COLO668 (cell line): ENCODE data around the gene ZNF831.

Experiments
- DNase-seq: peaks from one replicate; lab custom pipeline; 2025; ENCODE audit not compliant: unreplicated experiment; lab: John Stamatoyannopoulos, UW

ZNF831 gene

GRCh38 chr20:59163631-59164530 lies at the start of gene ZNF831:
TSS of gene ZNF831 (plus strand) at chr20:59163821. CDS start at chr20:59191020, 27,199 bp downstream.
- DNase-seq = no peak

GRCh38 chr20:59117526-59117925 lies 46.1 kb upstream of the ZNF831 start:
- no peak for DNase-seq

GRCh38 chr20:59118855-59119254 lies 44.8 kb upstream of the ZNF831 start:
- DNase-seq = no peak

GRCh38 chr20:59120491-59120890 lies 43.1 kb upstream of the ZNF831 start:
- DNase-seq = no peak

- DNase-seq = no peak
Observed at GRCh38 chr20:59120919-59121318, 42.7 kb upstream of the ZNF831 start.

GRCh38 chr20:59121714-59122565 lies 41.7 kb upstream of the ZNF831 start:
- no peak for DNase-seq

- DNase-seq = no peak
Observed at GRCh38 chr20:59122566-59122919, 41.1 kb upstream of the ZNF831 start.

- DNase-seq = no peak
Observed at GRCh38 chr20:59123011-59123677, 40.5 kb upstream of the ZNF831 start.

GRCh38 chr20:59123678-59124255 lies 39.9 kb upstream of the ZNF831 start:
- DNase-seq = no peak

GRCh38 chr20:59124296-59125029 lies 39.2 kb upstream of the ZNF831 start:
- DNase-seq = no peak

GRCh38 chr20:59125332-59125731 lies 38.3 kb upstream of the ZNF831 start:
- no peak for DNase-seq

GRCh38 chr20:59125836-59126235 lies 37.8 kb upstream of the ZNF831 start:
- no peak for DNase-seq

- no peak for DNase-seq
Observed at GRCh38 chr20:59127839-59128238, 35.8 kb upstream of the ZNF831 start.

GRCh38 chr20:59131551-59132285 lies 31.9 kb upstream of the ZNF831 start:
- no peak for DNase-seq

- DNase-seq = no peak
Observed at GRCh38 chr20:59134182-59134581, 29.4 kb upstream of the ZNF831 start.

- no peak for DNase-seq
Observed at GRCh38 chr20:59135093-59135492, 28.5 kb upstream of the ZNF831 start.

- DNase-seq = no peak
Observed at GRCh38 chr20:59136027-59136426, 27.6 kb upstream of the ZNF831 start.

GRCh38 chr20:59137532-59137931 lies 26.1 kb upstream of the ZNF831 start:
- no peak for DNase-seq

GRCh38 chr20:59138114-59138748 lies 25.4 kb upstream of the ZNF831 start:
- DNase-seq = no peak
